Tibial nerve (tissue), 4 donors: ENCODE results near the gene GPR183. TPM values are rescaled to one million over a fixed set of nuclear protein-coding genes. Genes with fewer than 3 reads are reported as not detected.

Experiments
- DNase-seq, 2 donors: peaks; one replicate each; pipeline ENCODE4 v3.0.0-alpha.2; 2019; ENCODE audit warnings: low spot score in 2 of 2
- H3K27ac ChIP-seq, 4 donors: fragments of 200-600 bp; sonication (generic) in 3 of 4; one replicate each; pipeline ENCODE4 v1.5.1; 2017 to 2019; ENCODE audit warnings: mild to moderate bottlenecking in 1 of 4
- H3K27me3 ChIP-seq, 2 donors: fragments of 200-600 bp; sonication (generic) in 1 of 2; one replicate each; pipeline versions ENCODE4 v1.5.1 to v1.6.0; 2017 to 2019
- H3K36me3 ChIP-seq, 3 donors: fragments of 200-600 bp; sonication (generic); one replicate each; pipeline ENCODE4 v1.5.1; 2018 to 2019
- H3K4me1 ChIP-seq, 4 donors: fragments of 200-600 bp; sonication (generic) in 3 of 4; one replicate each; pipeline ENCODE4 v1.5.1; 2017 to 2019
- H3K4me3 ChIP-seq, 4 donors: fragments of 200-600 bp; sonication (generic) in 3 of 4; one replicate each; pipeline ENCODE4 v1.5.1; 2017 to 2019; ENCODE audit warnings: mild to moderate bottlenecking in 1 of 4, moderate library complexity in 1 of 4
- H3K9me3 ChIP-seq, 4 donors: fragments of 200-600 bp; sonication (generic) in 3 of 4; one replicate each; pipeline ENCODE4 v1.5.1; 2017 to 2019
- CTCF ChIP-seq, 5 experiments: fragments of 200-600 bp in 3 of 5; fragments of 450-650 bp in 2 of 5; sonication (generic) in 3 of 5; IDR thresholded peaks; one replicate each; pipeline ENCODE4 v1.5.1; 2016 to 2019; ENCODE audit warnings: antibody characterized with exemption in 5 of 5, mild to moderate bottlenecking in 3 of 5, moderate library complexity in 2 of 5
- EP300 ChIP-seq, 2 donors: sonication (generic); formaldehyde crosslinking; IDR thresholded peaks; one replicate each; pipeline ENCODE4 v1.6.1; 2017; ENCODE audit warnings: antibody characterized with exemption in 2 of 2, mild to moderate bottlenecking in 1 of 2
- POLR2A ChIP-seq, 2 donors: fragments of 450-650 bp; IDR thresholded peaks; one replicate each; pipeline ENCODE4 v1.6.1; 2017; ENCODE audit warnings: antibody characterized with exemption in 2 of 2, mild to moderate bottlenecking in 2 of 2, moderate library complexity in 2 of 2
- WGBS, 2 donors: methylation state at CpG; one replicate each; pipeline ENCODE4 v1.1.5; 2018; 5-methylcytosine and 5-hydroxymethylcytosine counted together
- total RNA-seq, 4 donors: library from RNA; depleted of rRNA; stranded (reverse); fragments of >200 nt; gene quantifications; one replicate each; pipeline ENCODE4 v1.1.0, GENCODE V29; 2016

GPR183 gene
- total RNA-seq, 4 donors from 2014 or later = 6.3 to 20.4 (median 13.1) TPM

DNA sequence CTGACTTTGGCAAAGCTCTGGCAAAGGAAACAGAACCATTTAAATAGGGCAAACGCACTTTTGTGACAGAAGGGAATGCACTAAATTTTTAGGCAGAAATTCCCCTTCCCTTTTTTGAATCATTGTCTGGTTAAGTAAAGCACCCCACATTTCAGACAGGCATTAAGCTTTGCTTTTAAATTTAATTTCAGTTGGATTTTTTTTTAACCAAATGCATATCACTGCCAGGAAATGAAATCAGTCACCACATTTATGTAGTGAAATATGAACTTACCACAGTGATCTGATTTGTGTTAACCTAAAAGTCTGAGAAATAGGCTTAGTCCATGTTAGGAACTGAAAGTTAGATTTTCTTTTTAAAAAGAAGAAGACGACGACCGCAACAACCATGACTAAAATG is 10.8 kb downstream of the GPR183 start:
- Histone ChIP-seq H3K36me3 (no peaks in the 10 kb centered on the region), H3K4me3 (no peak overlapping the region), H3K9me3 (no peaks in the 10 kb centered on the region), H3K27me3 (no peaks in the 10 kb centered on the region), H3K4me1 (peaks cover 0 to 11% (median 0%) of the 10 kb centered on the region in 4 donors), H3K27ac (no peak overlapping the region)
- DNase-seq = no peak
- TF ChIP-seq CTCF (IDR thresholded peaks at IDR 0.05) (no peak), POLR2A (IDR thresholded peaks at IDR 0.05) (no peak), EP300 (IDR thresholded peaks at IDR 0.05) (no peak)
- WGBS, 2 donors = 71 to 87% methylated on average over 4 of the region's 4 CpGs

- TF ChIP-seq EP300 (IDR thresholded peaks at IDR 0.05) = no peak
- TF ChIP-seq CTCF (IDR thresholded peaks at IDR 0.05) = no peak
- no peak for TF ChIP-seq POLR2A (IDR thresholded peaks at IDR 0.05)
- Histone ChIP-seq H3K4me3 (no peak overlapping the region), H3K27me3 (no peaks in the 10 kb centered on the region)
Measured at GRCh38 chr13:99295488-99296252, 11.5 kb downstream of the GPR183 start.

GRCh38 chr13:99294958-99295357 is 12.2 kb downstream of the GPR183 start:
- no peak for DNase-seq
- no peak overlapping the region for H3K4me3 ChIP-seq
- WGBS, 2 donors = 74 to 75% methylated on average over 7 of the region's 7 CpGs
- H3K27me3 ChIP-seq = no peaks in the 10 kb centered on the region
- no peak for TF ChIP-seq CTCF (IDR thresholded peaks at IDR 0.05)
- no peak for TF ChIP-seq POLR2A (IDR thresholded peaks at IDR 0.05)
- no peak for TF ChIP-seq EP300 (IDR thresholded peaks at IDR 0.05)
- no peak overlapping the region for H3K27ac ChIP-seq
- no peaks in the 10 kb centered on the region for H3K36me3 ChIP-seq
- no peaks in the 10 kb centered on the region for H3K9me3 ChIP-seq
- H3K4me1 ChIP-seq = peaks cover 0 to 11% (median 1%) of the 10 kb centered on the region in 4 donors

More at GRCh38 chr13:99295488-99296252, 11.5 kb downstream of the GPR183 start:
- H3K36me3 ChIP-seq = no peaks in the 10 kb centered on the region
- peaks cover 0 to 11% (median 0%) of the 10 kb centered on the region in 4 donors for H3K4me1 ChIP-seq
- DNase-seq = no peak
- no peaks in the 10 kb centered on the region for H3K9me3 ChIP-seq
- 88 to 92% methylated on average over 12 of the region's 12 CpGs for WGBS, 2 donors
- no peak overlapping the region for H3K27ac ChIP-seq

DNA sequence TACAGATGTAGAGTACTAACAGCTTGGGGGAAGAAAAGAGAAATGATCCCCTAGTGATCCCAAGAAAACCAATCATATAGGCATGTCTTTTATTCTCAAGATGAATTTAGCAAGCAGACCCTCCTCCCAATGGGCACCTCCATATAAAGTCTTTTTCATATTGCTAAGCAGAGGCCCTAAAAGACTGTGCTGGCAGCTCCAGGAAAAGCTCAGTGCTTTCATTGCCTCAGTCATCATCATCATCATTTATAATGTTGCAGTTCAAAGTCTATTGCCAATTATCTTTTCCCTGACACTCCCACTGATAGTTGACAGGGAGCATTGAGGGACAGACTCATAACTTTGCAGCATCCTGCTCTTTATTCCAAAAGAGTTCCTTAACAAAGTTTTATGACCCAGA is 13.0 kb downstream of the GPR183 start:
- TF ChIP-seq CTCF (IDR thresholded peaks at IDR 0.05) (no peak), POLR2A (IDR thresholded peaks at IDR 0.05) (no peak), EP300 (IDR thresholded peaks at IDR 0.05) (no peak)
- no peaks in the 10 kb centered on the region for H3K27me3 ChIP-seq
- H3K9me3 ChIP-seq = no peaks in the 10 kb centered on the region
- H3K4me1 ChIP-seq = peaks cover 0 to 11% (median 2%) of the 10 kb centered on the region in 4 donors
- no peaks in the 10 kb centered on the region for H3K36me3 ChIP-seq
- no peak overlapping the region for H3K27ac ChIP-seq
- H3K4me3 ChIP-seq = no peak overlapping the region
- no peak for DNase-seq

DNA sequence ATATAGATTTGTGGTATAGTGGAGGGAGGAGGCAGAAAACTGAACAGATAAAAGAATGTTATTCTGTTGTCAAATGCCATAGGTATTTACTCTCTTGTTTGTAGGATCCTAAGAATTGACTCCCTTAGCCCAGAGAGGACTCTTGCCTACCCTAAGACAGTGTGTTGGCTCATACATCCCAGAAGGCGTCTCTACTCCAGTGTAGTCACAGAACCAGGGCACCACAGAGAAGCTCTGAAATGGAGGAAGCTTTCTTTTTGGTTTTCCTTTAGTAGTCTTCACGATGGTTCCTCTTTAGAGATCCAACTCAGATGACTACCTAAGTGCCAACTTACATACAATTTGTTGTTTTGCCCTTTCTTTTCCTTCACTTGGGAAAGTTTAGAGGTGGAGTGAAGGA is 14.0 kb downstream of the GPR183 start:
- Histone ChIP-seq H3K27ac (no peak overlapping the region), H3K9me3 (no peaks in the 10 kb centered on the region), H3K4me3 (no peak overlapping the region), H3K36me3 (no peaks in the 10 kb centered on the region), H3K4me1 (peaks cover 0 to 13% (median 3%) of the 10 kb centered on the region in 4 donors), H3K27me3 (no peaks in the 10 kb centered on the region)
- 87 to 90% methylated on average over 2 of the region's 2 CpGs for WGBS, 2 donors
- no peak for TF ChIP-seq POLR2A (IDR thresholded peaks at IDR 0.05)
- peak in 1 of 2 donors; percentile 11 for TF ChIP-seq EP300 (IDR thresholded peaks at IDR 0.05)
- DNase-seq = no peak
